ENCODE data around the gene GSN. TPM values are rescaled to one million over a fixed set of nuclear protein-coding genes. Genes with fewer than 3 reads are reported as not detected.

Gene GSN
- total RNA-seq, 1 experiment from 2014 or later = 28.4 TPM

- H3K4me1 ChIP-seq (ENCODE audit: insufficient read depth, low read length, poor library complexity, severe bottlenecking) = peaks cover 32% of the 10 kb centered on the region
- H3K9me3 ChIP-seq (ENCODE audit: low read depth, low read length, poor library complexity, severe bottlenecking) = no peaks in the 10 kb centered on the region
- H3K27me3 ChIP-seq (replicated peaks; ENCODE audit: insufficient read depth, low read depth, low read length, poor library complexity) = no peaks in the 10 kb centered on the region
- TF ChIP-seq EZH2 (IDR thresholded peaks at IDR 0.05; ENCODE audit: borderline replicate concordance, low read depth, low read length, poor library complexity, severe bottlenecking) (no peak), CTCF (conservative IDR thresholded peaks at IDR 0.05; ENCODE audit: low read depth, low read length) (no peak)
- ChIA-PET POLR2A (ENCODE audit: low non-redundant PET) (no interaction called here), CTCF (no interaction called here)
- intact Hi-C loops (cut with micrococcal nuclease; ENCODE audit: unreplicated experiment) = no loop called here
- H3K36me3 ChIP-seq (ENCODE audit: insufficient read depth, low read length, poor library complexity, severe bottlenecking) = no peaks in the 10 kb centered on the region
- DNase-seq (ENCODE audit: low spot score) = no peak
- H3K27ac ChIP-seq (ENCODE audit: low read depth, low read length, poor library complexity, severe bottlenecking) = peak overlapping the region; percentile 1
- H3K4me3 ChIP-seq (ENCODE audit: low read depth, low read length, poor library complexity, severe bottlenecking) = no peak overlapping the region
- BruUV-seq (replicated peaks) = no TSS peak
Observed at GRCh38 chr9:121372239-121373010, 104.5 kb downstream of the GSN start.

- peak overlapping the region; percentile 29 for H3K27ac ChIP-seq (ENCODE audit: low read depth, low read length, poor library complexity, severe bottlenecking)
- intact Hi-C loops (cut with micrococcal nuclease; ENCODE audit: unreplicated experiment) = no loop called here
- no peaks in the 10 kb centered on the region for H3K9me3 ChIP-seq (ENCODE audit: low read depth, low read length, poor library complexity, severe bottlenecking)
- BruUV-seq (replicated peaks) = no TSS peak
- POLR2A ChIA-PET (ENCODE audit: low non-redundant PET) = no interaction called here
- TF ChIP-seq CTCF (conservative IDR thresholded peaks at IDR 0.05; ENCODE audit: low read depth, low read length) (no peak), EZH2 (IDR thresholded peaks at IDR 0.05; ENCODE audit: borderline replicate concordance, low read depth, low read length, poor library complexity, severe bottlenecking) (no peak)
- CTCF ChIA-PET = interaction anchor here (0.6 kb wide), 1 partner anchor 53 kb away, joined by 4 read pairs; no protein-coding TSS in a partner anchor
- no peak for DNase-seq (ENCODE audit: low spot score)
- peaks cover 24% of the 10 kb centered on the region for H3K4me1 ChIP-seq (ENCODE audit: insufficient read depth, low read length, poor library complexity, severe bottlenecking)
- H3K36me3 ChIP-seq (ENCODE audit: insufficient read depth, low read length, poor library complexity, severe bottlenecking) = no peaks in the 10 kb centered on the region
- no peaks in the 10 kb centered on the region for H3K27me3 ChIP-seq (replicated peaks; ENCODE audit: insufficient read depth, low read depth, low read length, poor library complexity)
- H3K4me3 ChIP-seq (ENCODE audit: low read depth, low read length, poor library complexity, severe bottlenecking) = no peak overlapping the region
Observed at GRCh38 chr9:121373011-121373729, 105.2 kb downstream of the GSN start.

- BruUV-seq (replicated peaks) = no TSS peak
- H3K4me3 ChIP-seq (ENCODE audit: low read depth, low read length, poor library complexity, severe bottlenecking) = no peak overlapping the region
- TF ChIP-seq EZH2 (IDR thresholded peaks at IDR 0.05; ENCODE audit: borderline replicate concordance, low read depth, low read length, poor library complexity, severe bottlenecking) (no peak), CTCF (conservative IDR thresholded peaks at IDR 0.05; ENCODE audit: low read depth, low read length) (peak; percentile 59)
- POLR2A ChIA-PET (ENCODE audit: low non-redundant PET) = no interaction called here
- H3K9me3 ChIP-seq (ENCODE audit: low read depth, low read length, poor library complexity, severe bottlenecking) = no peaks in the 10 kb centered on the region
- peak; percentile 36 for DNase-seq (ENCODE audit: low spot score)
- CTCF ChIA-PET = interaction anchor here (0.7 to 2.1 kb wide), 6 partner anchors 15 to 107 kb away, joined by 3 to 27 read pairs (median 4); no protein-coding TSS in a partner anchor
- intact Hi-C loops (cut with micrococcal nuclease; ENCODE audit: unreplicated experiment) = loop anchor here (1.0 to 2.0 kb wide), 2 partner anchors 56 to 164 kb away; no protein-coding TSS in a partner anchor
- H3K4me1 ChIP-seq (ENCODE audit: insufficient read depth, low read length, poor library complexity, severe bottlenecking) = peaks cover 21% of the 10 kb centered on the region
- H3K27ac ChIP-seq (ENCODE audit: low read depth, low read length, poor library complexity, severe bottlenecking) = no peak overlapping the region
- H3K27me3 ChIP-seq (replicated peaks; ENCODE audit: insufficient read depth, low read depth, low read length, poor library complexity) = no peaks in the 10 kb centered on the region
- no peaks in the 10 kb centered on the region for H3K36me3 ChIP-seq (ENCODE audit: insufficient read depth, low read length, poor library complexity, severe bottlenecking)
Observed at GRCh38 chr9:121376214-121376830, 108.4 kb downstream of the GSN start.

All from A673 (cell line).